Measurements from ENCODE around the gene SPI1.
A peak's percentile ranks its signal among the peaks of the same experiment; 100 is the strongest.

Gene SPI1

DNA sequence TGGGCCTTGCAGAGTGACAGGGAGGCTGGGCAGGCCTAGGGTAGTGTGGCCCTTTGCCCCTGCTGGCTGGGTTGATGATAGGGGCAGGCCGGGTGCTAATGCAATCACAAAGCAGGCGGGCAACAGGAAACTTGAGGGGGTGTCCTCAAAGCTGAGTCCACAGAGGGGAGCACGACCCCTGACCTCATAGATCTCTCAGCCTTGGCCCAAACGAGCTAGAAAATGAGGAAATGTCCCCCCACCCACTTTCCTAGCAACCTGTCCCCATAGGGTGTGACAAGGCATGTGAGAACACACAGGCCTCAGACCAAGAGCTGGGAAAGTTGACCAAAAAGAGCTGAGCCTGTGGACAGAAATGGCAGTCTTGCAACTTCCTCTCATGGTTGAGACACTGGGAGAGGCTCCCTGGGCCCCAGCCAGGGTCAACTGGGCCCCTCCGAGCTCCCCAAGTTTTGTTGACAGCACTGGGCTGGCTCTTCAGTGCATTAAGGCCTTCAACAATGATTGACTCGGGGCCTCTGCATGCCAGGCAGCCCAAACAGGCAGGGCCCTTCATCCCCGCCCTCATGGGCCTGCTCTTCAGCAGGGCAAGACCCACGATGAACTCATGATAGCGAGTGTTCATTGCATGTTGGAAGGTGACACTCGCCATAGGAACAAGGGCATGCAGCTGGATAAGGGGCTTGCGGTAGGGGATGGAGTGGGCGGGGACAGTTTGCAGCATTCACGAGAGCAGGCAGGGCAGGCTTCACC is 9.8 kb upstream of the SPI1 start:
- DNase-seq, result no peak

DNA sequence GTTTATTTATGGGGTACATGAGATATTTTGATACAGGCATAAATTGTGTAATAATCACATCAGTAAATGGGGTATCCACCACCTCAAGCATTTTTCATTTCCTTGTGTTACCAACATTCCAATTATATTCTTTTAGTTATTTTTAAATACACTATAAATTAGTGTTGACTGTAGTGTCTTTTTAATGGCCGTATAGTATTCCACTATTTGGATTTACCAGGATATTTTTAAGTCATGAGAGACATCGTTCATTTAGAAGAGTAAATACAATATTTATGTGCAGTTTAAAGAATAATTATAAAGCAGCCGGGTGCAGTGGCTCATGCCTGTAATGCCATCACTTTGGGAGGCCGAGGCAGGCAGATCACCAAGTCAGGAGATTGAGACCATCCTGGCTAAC is 6.2 kb upstream of the SPI1 start:
- no peak for DNase-seq

DNA sequence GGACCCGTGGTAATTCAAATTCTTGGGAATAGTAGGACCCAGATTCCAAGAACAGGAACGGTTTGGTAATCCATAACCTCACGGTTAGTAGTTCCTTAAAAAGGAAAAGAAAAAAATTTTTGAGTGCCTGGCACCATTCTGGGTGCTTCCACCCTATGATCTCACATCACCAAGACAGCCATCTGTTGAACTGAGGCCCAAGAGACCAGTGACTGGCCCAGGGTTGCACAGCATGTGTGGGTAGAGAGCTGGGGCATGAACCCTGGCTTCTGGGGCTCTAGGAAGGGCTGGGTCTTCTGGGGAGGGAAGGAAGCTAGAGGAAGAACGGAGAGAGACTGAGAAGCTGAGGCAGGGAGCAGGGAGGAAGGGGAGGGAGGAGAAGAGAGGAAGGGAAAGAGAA is 4.7 kb upstream of the SPI1 start:
- DNase-seq, result no peak

DNA sequence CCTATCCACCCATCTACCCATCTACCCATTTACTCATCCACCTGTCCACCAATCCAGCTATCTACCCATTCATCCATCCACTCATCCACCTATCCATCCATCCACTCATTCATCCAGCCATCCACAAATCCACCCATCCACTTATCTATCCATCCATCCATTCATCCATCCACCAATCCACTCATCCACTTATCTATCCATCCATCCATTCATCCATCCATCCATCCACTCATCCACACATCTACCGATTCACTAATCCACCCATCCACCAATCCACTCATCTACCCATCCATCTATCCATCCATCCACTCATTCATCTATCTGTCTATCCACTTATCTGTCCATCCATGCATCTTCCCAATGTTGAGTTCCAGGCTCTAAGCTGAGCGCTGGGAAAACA is 1.7 kb upstream of the SPI1 start:
- no peak for DNase-seq

DNA sequence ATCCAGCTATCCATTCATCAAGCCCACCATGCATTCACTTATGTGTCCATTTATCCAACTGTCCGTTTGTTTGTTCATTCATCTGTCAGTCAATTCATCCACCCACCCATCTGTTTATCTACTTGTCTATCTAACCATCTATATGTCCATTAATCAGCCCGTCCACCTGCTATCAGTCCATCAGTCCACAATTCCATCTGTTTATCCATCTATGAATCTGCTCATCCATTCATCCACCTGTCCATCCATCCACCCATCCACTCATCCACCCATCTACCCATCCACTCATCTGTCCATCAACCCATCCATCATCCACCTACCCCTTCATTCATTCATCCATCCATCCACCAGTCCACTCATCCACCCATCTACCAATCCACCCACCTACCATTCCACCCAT is 970 bp upstream of the SPI1 start:
- no peak for DNase-seq

DNA sequence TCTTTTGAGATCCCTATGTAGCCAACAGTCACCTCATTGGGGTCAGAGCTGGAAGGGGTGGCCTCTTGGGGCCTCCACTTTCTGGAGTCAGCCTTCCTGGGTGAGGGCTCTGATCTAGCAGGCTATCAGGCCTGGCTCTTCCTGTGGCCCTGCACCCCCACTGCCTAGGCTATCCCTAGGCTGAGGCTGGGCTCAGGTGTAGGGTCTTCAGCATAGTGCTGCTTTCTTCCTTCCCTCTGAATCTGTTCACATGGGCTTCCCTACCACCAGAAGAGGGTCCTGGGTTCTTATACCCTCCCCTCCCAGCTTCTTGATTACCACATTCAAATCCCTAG is 456 bp upstream of the SPI1 start:
- DNase-seq, result no peak

DNA sequence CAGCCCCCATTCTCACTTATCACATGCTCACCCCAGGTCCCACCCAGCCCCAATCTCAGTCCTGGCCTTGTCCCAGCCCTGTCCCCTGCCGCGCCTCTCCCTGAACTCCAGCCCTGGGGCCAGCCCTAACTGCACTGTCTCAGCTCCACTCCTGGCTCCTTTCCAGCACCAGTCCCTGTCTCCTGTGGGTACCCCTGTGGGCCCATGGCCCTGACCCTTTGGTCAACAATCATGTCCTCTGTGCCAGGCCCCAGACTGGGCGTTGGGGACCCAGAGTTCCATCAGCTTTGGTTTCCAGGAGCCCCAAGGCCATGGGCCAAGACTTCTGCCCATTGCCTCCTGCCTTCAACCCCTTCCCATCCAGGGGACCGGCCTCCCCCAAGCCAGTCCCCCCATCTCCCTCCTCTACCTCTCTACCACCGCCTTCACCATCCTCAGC is 757 bp downstream of the SPI1 start:
- no peak for DNase-seq

DNA sequence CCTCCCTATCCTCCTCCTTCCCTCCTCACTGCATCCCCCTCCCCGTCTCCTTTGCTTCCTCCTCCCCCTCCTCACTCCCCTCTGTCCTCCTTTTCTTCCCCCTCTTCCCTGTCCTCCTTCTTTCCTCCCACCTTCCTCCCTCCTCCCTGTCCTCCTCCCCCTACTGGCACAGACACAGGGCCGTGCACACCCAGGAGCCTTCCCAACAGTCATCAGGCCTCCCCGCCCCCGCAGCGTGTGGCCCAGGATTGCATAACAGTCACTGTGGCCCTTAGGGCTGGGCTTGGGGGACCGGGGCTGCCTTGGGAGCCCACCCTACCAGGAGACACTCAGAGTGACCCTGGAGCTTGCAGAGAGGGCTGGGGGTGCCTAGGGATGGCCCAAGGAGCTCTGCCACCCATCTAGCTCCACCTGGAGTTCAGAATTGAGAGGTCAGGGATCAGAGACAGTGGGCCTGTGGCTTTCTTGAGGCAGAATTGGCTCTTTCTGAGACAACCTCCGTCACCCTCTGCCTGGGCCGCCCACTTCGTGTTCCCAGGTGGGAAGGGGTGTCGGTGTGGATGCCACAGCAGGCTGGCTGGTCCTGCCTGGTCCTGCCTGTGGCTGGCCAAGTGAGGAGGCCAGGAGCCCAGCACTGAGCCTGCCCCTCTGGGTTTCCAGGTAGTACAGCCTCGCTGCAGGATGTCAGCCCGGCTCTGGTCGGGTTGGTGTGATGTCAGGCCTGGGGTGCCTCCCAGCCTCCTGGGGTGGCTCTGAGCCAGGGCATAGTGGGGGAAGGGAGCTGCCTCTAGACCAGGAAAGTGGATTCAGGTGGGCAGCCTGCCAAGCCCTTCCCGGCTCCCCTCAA is 1.6 kb downstream of the SPI1 start:
- DNase-seq, result no peak

DNA sequence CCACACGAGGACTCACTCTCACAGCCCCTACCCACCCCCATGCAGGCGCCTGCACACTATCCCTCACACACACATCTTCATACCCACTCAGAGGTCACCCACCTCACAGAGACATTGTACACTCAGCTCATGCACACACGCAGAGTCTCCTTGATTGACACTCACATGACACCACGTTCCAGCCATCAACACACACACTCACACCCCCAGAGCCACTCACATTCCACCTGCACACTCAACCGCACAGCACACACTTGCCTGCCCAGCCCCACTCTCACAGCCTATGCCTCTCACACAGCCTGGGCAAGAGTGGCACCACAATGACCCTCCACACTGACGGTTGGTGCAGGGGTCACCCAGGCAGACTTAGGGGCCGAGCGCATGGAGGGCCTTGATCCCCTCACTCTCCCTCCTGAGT is 2.2 kb downstream of the SPI1 start:
- DNase-seq, result no peak

DNA sequence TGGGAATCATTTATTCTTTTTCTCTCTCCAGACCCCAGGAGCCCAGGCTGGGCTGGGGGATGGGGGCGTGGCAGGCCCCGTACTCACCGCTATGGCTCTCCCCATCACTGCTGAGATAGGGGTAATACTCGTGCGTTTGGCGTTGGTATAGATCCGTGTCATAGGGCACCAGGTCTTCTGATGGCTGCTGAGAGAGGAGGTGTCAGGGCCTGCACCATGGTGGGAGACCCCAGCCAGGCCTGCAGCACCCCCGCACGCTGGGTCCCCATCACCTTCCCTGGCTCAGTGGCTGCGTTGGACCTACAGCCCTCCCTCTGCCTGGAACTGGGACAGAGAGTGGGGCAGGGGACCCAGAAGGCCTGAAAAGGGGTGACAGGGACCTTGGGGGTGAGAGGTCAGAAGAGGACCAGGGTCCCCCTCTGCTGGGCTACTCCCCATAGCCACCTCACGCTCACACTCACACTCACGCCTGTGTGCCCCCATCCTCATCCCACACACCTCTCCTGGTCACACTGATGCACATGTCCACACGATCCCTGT is 2.7 kb downstream of the SPI1 start:
- no peak for DNase-seq

DNA sequence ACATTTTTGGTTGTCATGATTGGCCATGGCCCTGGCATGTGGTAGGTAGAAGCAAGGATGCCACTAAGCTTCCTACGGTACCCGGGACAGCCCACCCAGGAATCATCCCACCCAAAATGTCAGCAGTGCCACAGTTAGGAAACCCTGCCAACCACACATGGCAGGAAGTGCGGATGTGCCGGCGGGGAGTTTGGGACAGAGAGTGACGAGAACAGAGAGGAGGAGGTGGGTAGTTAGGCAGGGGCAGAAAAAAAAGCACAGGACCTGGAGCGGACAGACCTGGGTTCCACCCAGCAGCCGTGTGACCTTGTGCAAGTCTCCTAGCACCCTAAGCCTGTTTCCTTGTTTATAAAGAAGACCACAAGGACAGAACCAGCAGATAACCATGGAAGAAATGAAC is 3.3 kb downstream of the SPI1 start:
- DNase-seq, result no peak

DNA sequence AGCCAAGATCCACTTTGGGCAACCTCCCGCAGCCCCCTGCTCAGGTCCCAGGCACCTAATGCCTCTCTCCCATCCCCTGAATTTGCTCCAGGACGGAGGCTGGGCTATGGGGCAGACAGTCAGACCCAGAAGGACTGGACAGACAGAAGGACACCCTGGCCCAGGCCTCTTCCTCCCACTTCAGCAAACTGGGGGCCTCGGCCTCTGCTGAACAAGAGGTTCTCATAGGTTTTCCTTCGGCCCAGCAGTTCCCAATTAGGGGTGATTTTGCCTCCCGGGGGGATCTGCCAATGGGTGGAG is 3.7 kb downstream of the SPI1 start:
- no peak for DNase-seq

DNA sequence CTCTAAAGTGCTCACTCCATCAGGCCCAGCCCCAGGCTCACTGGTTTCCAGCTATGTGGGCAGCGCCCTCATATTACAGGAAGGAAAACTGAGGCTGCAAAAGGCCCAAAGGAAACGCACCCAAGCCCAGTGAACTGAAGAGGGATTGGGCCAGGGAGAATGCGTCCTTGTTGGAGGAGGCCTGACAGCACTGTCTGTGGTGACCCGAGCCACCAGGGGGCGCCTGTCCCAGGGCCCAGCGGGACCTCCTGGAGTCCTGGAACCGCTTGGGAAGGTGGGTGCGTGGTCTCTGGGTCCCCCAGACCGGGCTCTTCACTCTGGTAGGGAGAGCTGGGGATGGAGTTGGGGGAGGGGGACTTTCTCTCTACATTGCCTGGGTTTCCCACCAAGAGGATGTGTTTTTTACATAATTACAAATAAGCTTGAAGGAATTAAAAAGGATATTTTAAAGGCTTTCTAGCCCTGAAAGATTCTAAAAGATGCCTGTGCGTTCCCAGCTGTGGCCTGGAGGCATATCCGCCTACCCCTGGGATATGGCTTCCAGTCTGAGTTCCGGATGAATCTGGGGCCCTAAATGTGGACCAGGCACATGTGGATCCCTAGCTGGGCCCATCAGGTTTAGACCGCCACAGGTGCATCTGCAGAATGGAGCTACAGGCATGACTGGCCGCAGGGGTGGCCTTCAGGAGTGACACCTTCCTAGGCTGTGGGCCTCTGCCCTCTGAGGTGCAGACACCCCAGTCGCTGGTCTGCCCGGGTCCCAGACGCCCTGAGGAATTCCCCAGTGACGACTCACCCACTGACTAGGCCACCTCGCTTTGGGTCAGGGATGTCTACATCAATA is 4.2 kb downstream of the SPI1 start:
- DNase-seq, result peak; percentile 91

DNA sequence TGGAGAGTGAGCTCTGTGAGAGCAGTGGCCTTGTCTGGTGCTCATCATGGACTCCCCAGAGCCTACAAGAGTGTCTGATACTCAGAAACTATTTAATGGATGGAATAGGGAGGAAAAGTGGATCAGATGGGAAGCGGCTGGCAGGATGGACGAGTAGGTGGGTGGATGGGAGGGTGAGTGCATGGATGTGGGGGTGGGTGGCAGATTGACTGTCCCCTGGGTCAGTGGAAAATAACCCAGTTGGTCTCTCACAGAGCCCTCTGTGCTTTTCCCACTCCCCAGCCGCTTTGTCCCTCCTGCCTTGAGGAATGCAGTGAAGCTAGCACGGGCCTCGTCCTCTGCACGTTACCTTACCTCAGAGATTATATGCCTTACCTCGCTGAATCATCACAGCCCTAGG is 5.9 kb downstream of the SPI1 start:
- no peak for DNase-seq

DNA sequence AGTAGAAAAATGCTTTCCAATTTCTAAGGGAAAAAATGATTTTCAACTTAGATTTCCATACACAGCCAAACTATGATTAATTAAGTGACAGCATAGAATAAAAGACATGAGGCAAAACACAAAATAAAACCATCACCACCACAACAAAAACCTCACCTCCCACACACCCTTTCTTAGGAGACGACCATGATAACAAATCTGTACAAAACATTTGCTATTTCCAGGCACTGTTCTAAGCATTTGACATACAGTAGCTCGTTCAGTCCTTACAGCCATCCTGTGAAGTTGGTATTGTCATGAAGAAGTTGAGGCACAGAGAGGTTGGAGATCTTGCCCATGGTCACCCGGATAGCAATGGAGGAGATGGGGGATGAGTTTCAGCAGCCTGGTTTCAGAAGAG is 8.7 kb downstream of the SPI1 start:
- DNase-seq, result no peak

DNA sequence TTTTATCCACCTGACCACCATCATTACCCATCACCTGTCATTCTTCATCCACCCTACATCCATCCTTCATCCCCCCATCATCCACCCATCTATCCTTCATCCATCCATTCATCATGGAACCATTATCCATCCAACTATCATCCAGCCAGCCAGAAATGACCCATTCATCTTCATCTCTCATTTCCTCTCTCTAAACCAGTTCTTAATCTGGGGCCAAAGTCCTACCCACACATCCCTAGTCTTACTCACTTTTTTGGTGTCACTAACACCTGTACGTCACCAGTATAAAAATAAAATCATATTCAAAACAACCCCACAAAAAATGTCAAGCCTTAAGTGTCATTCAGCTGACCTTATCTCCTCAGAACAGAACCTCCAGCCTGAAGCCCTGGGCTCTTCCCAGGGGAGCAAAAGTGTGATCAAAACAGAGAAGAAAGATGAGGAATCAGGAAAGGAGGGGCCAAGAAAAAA is 12.3 kb downstream of the SPI1 start:
- no peak for DNase-seq

DNA sequence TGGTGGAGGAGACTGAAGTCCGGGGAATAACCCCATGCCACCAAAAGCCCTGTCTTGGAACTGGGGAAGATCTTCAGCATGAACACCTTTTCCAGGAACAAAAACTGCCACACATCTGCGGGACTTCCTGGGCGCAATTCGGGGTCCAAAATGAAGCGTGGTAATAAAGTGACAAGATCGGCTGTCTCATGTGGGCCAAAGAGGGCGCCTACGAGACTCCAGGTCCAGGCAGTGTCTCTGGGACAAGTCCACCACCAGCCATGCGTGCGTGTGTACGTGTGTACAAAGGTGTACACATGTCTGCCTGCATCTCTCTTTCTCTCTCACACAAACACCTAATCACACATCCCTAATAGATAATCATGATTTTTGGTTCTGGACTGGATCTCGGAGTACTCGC is 16.9 kb downstream of the SPI1 start:
- DNase-seq, result no peak

DNA sequence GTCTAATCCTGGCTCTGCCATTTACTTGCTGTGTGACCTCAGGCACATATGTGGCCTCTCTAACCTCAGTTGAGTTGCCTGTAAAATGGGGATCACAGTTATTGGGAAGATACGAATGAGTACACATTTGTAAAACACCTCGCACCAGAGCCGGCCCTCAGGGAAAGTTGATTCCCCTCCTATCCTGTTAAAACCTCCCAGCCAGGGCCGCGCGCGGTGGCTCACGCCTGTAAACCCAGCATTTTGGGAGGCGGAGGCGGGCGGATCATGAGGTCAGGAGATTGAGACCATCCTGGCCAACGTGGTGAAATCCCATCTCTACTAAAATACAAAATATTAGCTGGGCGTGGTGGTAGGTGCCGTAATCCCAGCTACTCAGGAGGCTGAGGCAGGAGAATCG is 18.0 kb downstream of the SPI1 start:
- no peak for DNase-seq

DNA sequence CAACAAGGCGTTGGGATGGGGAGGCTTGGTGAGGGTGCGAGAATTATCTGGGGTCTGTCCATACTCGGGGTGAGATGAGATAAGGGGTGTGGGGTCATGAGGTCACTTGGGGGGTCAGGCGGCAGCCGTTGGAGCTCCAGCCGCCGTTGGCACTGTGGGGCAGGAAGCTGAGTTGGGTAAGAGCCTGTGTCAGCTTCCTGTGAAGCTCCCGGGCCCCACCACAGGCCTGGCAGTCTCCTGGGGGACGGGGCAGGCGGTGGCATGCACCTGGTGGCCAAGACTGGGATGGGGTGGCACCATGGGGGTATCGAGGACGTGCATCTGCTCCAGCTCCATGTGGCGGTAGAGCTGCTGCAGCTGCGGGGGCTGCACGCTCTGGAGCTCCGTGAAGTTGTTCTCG is 18.8 kb downstream of the SPI1 start:
- DNase-seq, result no peak

DNA sequence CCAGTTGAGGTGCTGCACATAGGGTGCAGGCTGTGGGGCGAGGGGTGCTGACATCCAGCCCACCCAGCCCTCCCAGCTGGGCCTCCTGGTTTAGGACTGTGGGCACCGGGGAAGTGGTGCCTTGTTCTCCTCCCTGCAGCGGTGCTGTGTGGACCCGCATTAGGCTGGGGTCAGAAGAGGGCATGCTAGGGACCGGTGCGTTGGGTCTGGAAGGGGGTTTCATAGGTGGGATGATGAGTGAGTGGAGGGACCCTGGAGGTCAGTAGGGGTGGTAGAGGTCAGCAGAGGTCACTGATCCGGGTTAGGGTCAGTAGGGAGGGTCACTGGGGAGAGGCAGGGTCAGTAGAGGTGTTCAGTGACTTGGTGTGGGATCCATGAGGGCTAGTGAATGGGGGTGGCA is 19.2 kb downstream of the SPI1 start:
- DNase-seq, result no peak

DNA sequence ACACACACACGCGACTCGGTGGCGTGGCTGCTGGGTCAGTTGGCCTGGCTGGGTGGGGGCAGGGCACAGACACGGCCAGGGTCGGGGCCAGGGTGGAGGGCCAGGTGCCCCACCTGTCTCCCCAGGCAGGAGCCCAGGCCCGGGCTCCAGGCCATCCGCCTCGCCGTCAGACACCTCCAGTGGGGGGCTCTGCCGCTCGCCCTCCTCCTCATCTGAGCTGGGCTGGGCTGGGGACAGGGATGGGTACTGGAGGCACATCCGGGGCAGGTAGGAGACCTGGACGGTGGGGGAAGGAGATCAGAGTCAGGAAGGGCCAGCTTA is 19.7 kb downstream of the SPI1 start:
- DNase-seq, result no peak

DNA sequence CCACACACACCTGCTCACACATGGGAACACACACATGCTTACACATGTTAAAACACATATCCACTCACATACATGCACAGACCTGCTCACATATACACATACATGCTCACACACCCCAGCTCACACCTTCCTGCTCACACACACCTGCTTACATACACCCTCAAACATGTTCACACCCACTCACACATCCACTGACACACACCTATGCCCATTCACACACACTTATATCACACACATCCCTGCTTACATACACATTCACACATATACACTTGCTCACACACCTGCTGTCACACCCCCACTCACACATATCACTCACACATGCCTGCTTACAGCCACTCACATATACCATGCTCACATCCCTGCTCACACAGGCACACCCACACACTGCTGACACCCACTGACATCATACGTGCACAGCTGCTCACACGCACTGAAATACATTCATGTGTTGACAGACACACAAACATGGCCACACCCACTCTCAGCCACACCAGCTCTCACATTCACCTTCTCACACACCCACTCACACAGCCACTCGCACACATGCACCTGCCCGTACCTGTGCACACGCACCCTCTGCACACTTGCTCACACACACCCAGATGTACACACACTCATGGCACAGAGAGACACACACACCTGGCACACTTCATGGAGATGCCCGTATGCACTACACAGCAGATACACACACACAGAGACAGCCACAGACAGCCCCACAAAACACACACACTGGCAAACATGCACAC is 20.2 kb downstream of the SPI1 start:
- DNase-seq, result no peak

DNA sequence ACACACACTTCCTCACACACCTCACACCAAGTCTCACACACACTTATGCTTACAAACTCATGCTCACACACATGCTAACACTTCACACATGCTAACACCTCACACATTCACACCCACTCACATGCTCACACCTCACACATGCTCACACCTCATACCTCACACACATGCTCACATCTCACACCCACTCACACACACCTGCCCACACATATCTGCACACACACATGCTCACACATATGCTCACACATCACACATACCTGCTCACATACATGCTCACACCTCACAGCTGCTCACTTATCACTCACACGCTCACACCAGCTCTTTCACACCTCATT is 21.4 kb downstream of the SPI1 start:
- no peak for DNase-seq

Data from stimulated activated CD4-positive, alpha-beta T cell treated with anti-CD3 and anti-CD28 coated beads, Interleukin-2, amount 100 ng/mL, for 24 hours (primary cell).